IMR-90 (cell line): ENCODE data around the gene YJU2.

ENCODE experiments used
- CEBPB ChIP-seq: IDR thresholded peaks from 2 replicates; pipeline ENCODE4 v1.6.1; 2012; ENCODE audit warnings: low read depth, low read length, improper control_type of control experiment
- CHD1 ChIP-seq: IDR thresholded peaks from 2 replicates; pipeline ENCODE4 v1.6.1; 2012; ENCODE audit warnings: low read depth, low read length, improper control_type of control experiment
- MAFK ChIP-seq: IDR thresholded peaks from 2 replicates; pipeline ENCODE4 v1.6.1; 2012; ENCODE audit warnings: low read depth, low read length, improper control_type of control experiment
- MAZ ChIP-seq: IDR thresholded peaks from 2 replicates; pipeline ENCODE4 v1.6.1; 2012; ENCODE audit warnings: low read depth, mild to moderate bottlenecking, low read length, improper control_type of control experiment, moderate library complexity, borderline replicate concordance
- MXI1 ChIP-seq: IDR thresholded peaks from 2 replicates; pipeline ENCODE4 v1.6.1; 2012; ENCODE audit warnings: low read depth, mild to moderate bottlenecking, low read length, moderate library complexity, borderline replicate concordance
- POLR2A ChIP-seq: IDR thresholded peaks from 2 replicates; pipeline ENCODE4 v1.6.1; 2012; ENCODE audit warnings: mild to moderate bottlenecking, low read depth, low read length
- TF ChIP-seq, protein P1 (sequence below): conservative IDR thresholded peaks from 2 replicates; pipeline ENCODE4 v1.5.1; 2012; ENCODE audit warnings: mild to moderate bottlenecking, low read depth, low read length, improper control_type of control experiment

DNA sequence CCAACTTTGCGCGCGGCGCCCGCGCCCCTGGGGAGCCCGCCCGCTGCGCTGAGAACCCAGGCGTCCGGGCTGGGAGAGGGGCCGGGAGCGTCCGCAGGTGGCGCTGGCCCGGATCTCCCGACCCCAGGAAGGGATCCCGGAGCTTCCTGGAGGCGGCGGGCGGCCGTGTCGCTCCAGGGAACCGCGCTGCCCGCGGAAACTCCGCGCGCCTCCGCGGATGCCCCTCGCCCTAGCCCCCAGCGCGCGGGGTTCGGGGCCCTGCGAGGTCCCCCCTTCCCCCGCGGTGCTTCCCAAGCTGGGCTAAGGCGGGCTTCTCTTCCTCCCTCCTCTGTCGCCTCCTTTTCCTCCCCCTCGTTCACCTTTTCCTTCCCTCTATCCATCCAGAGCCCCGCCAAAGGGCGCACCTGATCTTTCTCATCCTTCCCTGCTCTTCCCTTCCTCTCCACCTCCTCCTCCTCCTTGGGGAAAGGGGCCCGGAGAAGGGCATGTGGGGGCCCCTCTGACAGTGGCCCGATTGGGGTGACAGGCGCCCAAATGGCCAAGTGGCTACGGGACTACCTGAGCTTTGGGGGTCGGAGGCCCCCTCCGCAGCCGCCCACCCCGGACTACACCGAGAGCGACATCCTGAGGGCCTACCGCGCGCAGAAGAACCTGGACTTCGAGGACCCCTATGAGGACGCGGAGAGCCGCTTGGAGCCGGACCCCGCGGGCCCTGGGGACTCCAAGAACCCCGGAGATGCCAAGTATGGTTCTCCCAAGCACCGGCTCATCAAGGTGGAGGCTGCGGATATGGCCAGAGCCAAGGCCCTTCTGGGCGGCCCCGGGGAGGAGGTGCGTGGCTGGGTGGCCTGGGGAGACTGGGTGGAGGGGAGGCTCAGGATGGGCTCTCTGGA lies 32.9 kb downstream of the YJU2 start:
- TF ChIP-seq MAZ, result no peak
- TF ChIP-seq, protein P1, sequence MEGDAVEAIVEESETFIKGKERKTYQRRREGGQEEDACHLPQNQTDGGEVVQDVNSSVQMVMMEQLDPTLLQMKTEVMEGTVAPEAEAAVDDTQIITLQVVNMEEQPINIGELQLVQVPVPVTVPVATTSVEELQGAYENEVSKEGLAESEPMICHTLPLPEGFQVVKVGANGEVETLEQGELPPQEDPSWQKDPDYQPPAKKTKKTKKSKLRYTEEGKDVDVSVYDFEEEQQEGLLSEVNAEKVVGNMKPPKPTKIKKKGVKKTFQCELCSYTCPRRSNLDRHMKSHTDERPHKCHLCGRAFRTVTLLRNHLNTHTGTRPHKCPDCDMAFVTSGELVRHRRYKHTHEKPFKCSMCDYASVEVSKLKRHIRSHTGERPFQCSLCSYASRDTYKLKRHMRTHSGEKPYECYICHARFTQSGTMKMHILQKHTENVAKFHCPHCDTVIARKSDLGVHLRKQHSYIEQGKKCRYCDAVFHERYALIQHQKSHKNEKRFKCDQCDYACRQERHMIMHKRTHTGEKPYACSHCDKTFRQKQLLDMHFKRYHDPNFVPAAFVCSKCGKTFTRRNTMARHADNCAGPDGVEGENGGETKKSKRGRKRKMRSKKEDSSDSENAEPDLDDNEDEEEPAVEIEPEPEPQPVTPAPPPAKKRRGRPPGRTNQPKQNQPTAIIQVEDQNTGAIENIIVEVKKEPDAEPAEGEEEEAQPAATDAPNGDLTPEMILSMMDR, result no peak
- no peak for TF ChIP-seq POLR2A
- no peak for TF ChIP-seq CEBPB
- no peak for TF ChIP-seq MAFK
- TF ChIP-seq CHD1, result no peak
- no peak for TF ChIP-seq MXI1
